Stimulated activated naive CD4-positive, alpha-beta T cell treated with Interleukin-2 at 50 U/mL for 16 hours (primary cell): ENCODE results near the gene RNF34.

Experiments
- DNase-seq: peaks from one replicate; lab custom pipeline; 2025; lab: John Stamatoyannopoulos, UW

RNF34 gene

GRCh38 chr12:121390856-121391255 lies 9.1 kb upstream of the RNF34 start:
- no peak for DNase-seq

GRCh38 chr12:121391619-121392324 lies 8.1 kb upstream of the RNF34 start:
- peak; percentile 28 for DNase-seq

GRCh38 chr12:121392325-121392716 lies 7.6 kb upstream of the RNF34 start:
- DNase-seq: no peak

- DNase-seq: no peak
Observed at GRCh38 chr12:121397521-121397920, 2.4 kb upstream of the RNF34 start.

GRCh38 chr12:121398355-121398754 lies 1.6 kb upstream of the RNF34 start:
- no peak for DNase-seq

GRCh38 chr12:121400332-121401139 lies 618 bp downstream of the RNF34 start:
- DNase-seq: peak; percentile 70

- DNase-seq: no peak
Observed at GRCh38 chr12:121403721-121404120, 3.8 kb downstream of the RNF34 start.

GRCh38 chr12:121404734-121405133 lies 4.8 kb downstream of the RNF34 start:
- DNase-seq: no peak

- no peak for DNase-seq
Observed at GRCh38 chr12:121405211-121405610, 5.3 kb downstream of the RNF34 start.

- no peak for DNase-seq
Observed at GRCh38 chr12:121413917-121414316, 14.0 kb downstream of the RNF34 start.

- DNase-seq: no peak
Observed at GRCh38 chr12:121417847-121418246, 17.9 kb downstream of the RNF34 start.

GRCh38 chr12:121420109-121420508 lies 20.2 kb downstream of the RNF34 start:
- DNase-seq: no peak

GRCh38 chr12:121423253-121423652 lies 23.3 kb downstream of the RNF34 start:
- no peak for DNase-seq

GRCh38 chr12:121423682-121424623 lies 24.0 kb downstream of the RNF34 start:
- no peak for DNase-seq

- no peak for DNase-seq
Observed at GRCh38 chr12:121424624-121424975, 24.7 kb downstream of the RNF34 start.

- no peak for DNase-seq
Observed at GRCh38 chr12:121427556-121428050, 27.7 kb downstream of the RNF34 start.

- no peak for DNase-seq
Observed at GRCh38 chr12:121428883-121429282, 29.0 kb downstream of the RNF34 start.

- DNase-seq: no peak
Observed at GRCh38 chr12:121430833-121431415, 31.0 kb downstream of the RNF34 start.

GRCh38 chr12:121432740-121433480 lies 33.0 kb downstream of the RNF34 start:
- no peak for DNase-seq

GRCh38 chr12:121436706-121437105 lies 36.8 kb downstream of the RNF34 start:
- no peak for DNase-seq

GRCh38 chr12:121438905-121439304 lies 39.0 kb downstream of the RNF34 start:
- no peak for DNase-seq
